GM19455 (cell line): Measurements from ENCODE around the gene MYEOV.

Source experiments
- ATAC-seq: cut with Tn5 transposase; IDR thresholded peaks from one replicate; pipeline ENCODE4 v1.9.1; 2021; ENCODE audit not compliant: unreplicated experiment

Gene MYEOV

DNA sequence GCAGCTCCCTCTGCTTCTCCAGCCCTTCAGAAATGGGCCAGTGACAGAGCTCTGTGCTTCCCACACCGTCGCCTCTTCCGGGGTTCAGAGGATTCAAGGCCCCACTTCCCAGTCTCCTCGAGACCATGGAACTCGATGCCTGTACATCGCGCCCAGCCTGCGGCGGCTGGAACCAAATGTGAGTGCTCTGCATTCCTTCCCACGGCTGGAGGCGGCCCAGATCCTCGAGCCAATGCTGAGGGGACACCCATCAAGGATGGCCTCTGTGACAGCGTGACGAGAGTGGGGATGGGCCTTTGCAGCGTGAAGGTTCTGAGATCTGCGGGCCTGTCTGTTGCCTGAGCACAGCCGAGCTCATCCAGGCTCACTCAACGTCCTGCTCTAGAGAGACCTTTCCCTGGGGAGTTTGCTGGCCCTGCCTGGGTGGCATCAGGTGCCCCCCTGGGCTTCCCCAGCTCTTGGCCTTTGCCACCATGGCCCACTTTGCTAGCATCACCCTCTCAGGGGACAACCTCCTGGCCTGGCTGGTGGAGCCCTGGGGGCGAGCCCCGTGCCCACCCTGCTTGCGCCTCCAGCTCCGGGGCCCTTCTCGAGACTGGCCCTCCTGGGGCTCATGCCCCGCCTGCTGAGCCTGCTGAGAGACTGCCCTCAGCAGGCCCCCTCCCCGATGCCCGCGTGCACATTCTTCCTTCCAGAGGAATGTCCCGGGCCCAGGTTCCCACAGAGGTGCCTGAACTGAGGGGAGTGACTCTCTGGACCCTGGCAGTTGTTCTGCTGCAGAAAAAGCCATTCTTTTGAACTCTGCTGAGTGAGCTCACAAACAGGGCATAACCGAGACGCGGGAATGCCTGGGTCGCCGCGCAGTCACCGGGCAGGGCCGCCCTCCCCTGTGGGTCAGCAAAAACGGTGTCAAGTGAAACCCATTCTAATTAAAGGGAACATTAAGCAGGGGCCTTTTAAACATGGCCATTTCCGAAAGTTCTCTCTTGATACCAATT, 7.3 kb upstream of the MYEOV start:
- ATAC-seq, result no peak

DNA sequence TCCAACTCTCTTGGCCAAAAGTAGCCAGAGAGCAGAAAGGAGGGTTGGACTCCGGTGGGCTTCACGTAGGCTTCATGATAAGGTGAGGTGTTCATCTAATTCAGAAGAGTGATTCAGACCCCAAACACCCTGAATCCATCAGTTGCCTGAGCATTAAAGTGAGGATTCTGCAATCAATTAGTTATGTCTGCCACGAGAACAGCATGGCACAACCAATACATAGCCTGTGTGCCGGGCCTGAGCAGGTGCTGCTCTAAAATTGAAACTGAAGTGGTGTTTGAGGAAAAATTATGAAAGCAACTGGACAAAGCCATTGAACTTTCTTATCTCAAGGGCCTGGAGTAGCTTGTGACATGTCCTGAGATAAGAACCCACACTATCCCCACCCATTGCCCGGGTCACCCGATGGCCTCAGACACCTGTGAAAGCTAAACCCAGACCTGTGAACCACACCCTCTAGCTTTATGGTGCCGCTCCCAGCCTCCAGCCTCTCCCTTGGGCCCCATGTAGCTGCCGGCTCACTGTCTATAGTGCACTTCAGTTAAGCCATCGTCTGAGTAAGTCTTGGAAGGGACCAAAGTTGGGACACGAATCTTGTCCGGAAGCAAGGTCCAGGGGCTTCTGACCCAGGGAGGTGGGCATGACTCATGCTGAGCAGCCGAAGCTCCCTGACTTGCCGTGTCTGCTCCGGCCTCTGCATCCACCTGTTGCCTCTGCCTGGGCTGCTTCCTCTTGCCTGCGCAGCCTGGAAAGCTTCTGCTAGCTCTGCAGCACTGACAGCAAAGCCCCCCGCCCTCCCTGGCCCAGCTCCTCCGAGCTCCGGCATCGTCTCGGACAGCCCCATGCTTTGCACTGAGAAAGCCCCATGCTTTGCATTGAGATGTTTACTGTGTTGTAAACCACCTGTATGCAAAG, 5.7 kb upstream of the MYEOV start:
- ATAC-seq, result no peak

DNA sequence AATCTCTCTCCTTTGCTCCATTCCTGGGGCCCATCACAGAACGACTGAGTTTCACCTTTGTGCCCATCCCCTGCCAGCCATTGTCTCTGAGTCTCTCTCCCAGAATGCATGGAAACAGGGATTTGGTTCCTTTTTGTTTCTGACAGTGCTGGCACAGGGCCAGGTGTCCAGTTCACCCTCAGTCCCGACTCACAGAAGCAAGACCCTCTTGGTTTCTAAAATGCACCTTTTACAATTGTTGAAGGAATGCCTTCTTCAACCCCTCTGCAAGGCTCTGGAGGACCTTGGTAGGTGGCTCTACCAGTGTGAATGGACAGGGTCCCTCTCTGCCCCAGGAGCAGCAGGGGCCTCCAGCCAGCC, 5.1 kb upstream of the MYEOV start:
- no peak for ATAC-seq

DNA sequence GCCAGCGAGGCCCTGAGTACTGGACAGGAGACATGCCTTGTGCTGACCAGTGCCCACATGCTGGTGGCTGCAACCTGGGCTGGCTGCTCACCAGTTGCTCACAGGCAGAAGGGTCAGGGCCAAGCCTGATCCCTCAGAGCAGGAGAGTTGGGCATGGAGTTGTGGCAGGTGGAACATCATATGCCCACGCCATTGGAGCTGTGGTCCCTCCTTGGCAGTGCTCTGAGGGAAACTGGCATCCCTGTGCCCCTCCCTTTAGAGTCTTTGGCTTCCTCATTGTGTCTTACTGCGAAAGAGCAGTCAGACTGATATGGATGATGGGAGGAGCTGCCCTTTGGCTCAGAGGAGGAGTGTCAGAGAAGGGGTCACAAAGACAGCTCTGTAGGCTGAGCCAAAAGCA, 3.1 kb upstream of the MYEOV start:
- ATAC-seq, result no peak

DNA sequence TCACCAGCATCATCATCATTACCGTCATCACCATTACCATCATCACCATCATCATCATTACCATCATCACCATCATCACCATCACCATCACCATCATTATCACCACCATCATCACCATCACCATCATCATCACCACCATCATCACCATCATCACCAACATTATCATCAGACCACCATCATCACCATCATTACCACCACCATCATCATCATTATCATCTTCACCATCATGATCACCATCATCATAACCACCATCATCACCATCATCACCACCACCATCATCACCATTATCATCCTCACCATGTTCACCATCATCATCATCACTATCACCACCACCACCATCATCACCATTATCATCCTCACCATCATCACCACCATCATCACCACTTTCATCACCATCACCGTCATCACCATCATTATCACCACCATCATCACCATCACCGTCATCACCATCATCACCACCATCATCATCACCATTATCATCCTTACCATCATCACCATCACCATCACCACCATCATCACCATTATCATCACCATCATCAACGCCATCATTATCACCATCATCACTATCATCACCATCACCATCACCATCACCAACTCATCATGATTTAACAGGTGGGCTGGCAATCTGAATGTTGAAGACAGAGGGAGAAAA, 2.4 kb upstream of the MYEOV start:
- ATAC-seq, result no peak

DNA sequence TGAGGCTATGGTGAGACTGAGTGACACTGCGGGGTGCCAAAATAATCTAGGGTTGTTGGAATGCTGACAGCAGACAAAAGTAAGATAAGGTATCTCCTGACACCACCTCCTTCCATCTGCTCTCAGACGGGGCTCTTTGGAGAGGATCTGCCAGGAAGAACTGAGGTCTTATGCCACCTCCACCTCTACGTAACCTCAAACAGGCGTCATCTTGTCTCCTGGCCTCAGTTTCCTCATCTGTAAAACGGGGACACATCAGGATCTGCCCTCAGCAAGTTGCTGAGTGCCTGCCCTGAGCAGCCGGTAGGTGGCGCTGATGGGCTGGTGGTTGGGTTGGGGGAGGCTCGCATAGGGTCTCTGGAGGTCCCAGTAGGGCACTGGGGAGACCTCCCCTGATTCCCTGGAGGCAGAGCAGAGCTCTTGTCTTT, 1.7 kb upstream of the MYEOV start:
- ATAC-seq, result no peak

DNA sequence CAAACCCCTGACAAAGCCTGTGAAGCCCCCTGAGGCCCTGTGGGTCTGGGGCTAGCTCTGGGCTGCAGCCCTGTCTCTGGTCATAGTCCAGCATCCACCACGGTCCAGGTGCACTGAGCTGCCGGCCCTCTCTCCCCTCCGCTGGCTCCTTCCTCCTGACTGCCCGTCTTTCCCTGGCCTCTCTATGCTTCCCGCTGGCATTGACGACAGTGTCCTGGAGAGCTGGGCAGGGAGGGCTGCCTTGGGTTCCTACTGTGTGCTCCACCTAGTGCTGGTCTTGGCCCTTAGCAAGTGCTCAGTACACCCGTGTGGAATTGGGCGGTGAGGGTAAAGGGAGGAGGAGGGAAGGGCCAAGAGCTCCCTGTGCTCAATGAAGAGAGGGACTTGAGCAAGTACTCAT, 868 bp upstream of the MYEOV start:
- no peak for ATAC-seq

DNA sequence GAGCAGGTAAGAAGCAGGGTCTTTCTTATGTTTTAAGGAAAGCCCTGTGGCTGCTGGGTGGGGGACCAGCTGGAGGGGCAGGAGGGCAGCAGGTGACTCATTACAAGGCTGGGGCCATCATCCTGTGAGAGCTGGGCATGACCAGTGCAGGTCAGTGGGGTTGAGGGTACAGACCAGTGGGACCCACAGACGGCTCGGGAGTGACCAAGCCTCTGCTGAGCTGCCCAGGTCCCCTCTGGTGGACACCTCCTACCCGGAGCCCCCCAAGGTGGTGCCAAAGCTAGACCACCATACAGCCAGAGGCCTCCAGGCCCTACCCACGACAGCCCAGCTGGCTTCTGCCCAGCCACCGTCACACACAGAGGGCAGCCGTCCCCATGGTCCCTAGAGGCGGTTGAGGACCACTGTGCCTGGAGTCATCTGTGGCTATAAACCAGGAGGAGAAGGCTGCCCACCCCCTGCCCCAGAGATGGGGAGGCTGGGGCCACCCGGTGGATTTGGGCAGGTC, 670 bp downstream of the MYEOV start:
- ATAC-seq, result no peak

DNA sequence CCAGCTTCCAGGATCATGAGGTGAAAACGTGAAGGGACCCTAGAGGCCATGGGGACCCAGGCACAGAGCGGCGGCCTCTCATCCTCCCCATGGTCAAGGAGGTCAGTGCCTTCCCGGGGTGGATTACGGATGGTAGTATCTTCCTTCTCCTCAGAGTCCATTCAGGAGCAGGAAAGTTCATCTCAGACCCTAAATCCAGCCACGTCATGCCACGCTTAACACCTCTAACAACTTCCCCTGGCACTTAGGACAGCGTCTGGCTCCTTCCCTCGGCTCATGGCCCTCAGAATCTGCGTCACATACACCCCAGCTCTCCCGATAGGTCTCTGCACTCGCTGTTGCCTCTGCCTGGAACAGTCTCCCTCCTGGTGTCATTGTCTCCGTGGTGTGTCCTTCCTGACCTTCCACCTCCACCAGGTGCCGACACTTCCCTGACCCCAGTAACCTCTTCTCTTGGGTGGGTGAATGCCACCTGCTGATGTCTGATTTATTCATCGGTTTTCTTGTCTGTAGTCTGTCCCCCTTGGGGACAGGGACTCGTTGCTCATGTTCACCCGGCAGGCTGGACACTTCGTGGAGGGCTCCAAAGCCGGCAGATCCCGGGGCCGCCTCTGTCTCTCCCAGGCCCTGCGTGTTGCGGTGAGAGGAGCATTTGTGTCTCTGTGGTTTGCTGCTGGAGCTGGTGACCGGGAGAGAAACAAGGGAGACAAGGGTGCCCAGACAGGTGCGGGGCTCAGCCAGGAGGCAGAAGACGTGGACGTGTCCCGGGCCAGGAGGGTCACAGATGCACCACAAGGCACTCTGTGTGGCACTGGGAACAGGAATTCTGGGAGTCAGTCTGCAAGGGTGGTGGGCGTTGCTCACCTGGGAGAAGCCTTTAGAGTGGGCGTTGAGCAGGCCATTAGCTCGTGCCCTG, 1.4 kb downstream of the MYEOV start:
- ATAC-seq, result no peak

DNA sequence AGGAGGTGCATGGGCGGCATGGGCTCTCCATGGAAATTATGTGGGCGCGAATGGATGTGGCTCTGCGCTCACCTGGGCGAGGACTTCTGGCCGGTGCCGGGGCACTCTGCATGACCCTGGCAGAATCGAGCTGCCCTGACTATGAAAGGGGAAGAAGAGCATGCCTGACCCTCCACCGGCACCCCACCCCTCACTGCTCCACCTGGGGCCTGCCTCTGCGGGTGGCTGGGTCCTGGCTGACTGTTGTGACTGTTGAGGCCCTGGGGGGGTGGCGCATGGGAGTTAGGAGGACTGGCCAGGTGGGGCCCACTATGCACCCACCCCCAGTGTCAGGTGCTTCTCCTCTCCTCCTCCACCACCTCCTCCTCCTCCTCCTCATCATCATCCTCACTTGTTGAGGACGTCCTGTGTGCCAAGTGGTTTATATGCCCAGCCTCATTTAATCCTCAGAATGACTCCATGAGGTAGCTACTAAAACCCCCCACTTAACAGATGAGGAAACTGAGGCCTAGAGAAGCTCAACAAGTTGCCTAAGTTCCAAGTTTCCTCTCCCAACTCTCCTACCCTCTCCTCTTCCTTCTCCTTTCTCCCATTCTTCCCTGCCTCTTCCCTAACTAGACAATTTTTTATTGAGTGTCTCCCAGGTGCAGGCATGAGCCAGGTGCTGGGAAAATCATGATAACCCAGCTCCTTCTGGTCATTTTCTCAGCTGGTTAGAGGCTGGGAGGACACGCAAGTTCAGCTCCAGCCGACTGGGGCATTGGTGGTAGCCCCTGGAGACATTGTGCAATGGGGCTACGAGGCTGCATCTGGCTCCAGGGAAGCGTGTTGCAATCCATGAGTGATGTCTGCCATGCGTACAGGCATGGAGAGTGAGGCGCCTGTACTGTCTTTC, 2.3 kb downstream of the MYEOV start:
- no peak for ATAC-seq

DNA sequence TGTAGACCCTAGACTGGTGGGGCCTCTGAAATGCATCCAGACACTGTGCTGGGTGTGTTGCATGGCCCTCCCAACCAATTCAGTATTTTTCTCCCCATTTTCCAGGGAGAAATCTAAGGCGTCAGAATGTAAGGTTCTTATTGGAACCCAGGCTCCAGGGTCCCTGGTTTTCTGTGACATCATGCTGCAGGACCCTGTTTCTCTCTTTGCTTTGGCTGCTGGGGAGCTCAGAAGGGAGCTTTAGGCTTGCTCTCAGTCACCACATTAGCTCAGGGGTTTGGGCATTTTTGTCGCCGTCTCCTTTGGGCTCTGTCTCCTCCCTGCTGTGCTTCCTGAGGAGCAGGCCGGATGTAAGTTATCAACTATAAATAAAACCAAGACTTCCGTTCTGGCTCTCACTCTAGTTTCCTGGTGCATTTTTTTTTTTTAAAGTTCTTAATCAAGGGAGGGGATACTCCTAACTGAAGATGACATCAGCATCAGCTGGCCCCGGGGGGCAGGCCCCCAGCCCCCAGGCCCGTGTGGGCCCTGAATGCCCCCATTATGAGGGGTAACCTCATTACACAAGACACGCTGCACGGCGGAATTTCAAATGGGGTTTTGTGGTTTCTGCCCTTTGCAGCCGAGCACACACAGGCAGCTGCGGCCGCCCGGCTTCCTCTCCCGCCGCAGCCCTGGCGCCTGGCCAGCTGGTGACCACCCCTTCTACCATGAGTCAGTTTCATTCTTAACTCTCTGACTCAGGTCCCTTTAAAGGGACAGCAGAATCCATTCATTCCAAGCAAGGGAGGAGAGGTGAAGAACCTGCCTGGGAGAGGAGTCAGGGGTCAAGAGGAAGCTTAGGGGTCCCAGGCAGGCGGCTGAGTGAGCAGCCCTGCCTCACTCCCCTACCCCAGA, 3.2 kb downstream of the MYEOV start:
- peak; percentile 54 for ATAC-seq

DNA sequence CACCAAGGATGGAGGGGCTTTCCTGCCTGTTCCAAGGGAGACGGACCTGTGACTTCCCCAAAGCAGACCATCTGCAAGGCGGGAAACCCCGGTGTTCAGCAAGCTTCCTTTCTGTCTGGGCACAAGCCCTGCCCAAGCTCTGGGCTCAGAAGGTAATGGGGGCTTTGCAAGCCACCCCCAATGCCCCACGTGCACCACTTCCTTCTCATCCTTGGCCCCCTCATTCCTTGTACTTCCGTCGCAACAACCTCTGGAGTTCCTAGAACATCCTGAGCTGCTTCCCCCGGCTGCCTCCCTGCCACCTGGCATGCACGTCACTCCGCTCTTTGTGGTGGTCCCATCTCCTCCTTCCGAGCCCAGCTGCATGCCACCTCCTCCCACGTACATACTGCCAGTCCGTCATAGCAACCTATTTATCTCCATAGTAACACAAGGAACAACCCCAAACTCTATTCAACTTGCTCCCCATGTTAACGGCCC, 3.9 kb downstream of the MYEOV start:
- ATAC-seq, result peak; percentile 12

DNA sequence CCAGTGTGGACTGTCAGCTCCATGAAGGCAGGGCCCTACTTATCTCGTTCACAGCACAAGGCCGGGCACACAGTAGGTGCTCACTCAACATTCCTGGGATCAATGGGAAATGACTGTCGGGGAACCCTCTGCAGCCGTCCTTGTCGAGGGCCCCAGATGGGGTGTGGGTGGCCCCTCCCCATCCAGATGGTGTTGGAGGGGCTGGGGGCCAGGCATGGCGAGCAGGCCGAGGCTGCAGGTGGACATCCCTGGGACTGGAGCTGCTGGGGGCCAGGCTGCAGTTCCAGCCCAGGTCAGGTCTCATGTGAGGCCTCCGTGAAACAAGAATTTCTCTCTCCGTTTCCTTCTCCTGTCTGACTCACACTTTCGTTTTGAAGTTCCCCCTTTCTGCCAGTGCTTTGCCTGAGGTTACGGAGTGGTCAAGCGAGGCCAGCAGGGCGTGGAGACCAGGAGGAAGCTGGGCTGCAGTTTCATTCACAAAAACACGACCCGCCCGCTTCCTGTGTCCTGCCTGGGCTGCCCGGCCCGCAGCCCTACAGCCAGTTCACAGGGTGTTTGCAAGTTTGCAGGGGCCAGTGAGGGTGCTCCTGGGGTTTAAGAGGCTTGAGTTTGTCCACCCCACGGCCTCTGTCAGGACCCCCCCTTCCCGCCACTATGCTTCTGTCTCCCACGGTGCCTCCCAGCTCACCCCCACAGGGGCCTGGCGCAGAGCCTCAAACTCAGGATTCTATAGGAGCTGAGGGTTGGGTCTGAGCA, 4.5 kb downstream of the MYEOV start:
- ATAC-seq, result peak; percentile 42

DNA sequence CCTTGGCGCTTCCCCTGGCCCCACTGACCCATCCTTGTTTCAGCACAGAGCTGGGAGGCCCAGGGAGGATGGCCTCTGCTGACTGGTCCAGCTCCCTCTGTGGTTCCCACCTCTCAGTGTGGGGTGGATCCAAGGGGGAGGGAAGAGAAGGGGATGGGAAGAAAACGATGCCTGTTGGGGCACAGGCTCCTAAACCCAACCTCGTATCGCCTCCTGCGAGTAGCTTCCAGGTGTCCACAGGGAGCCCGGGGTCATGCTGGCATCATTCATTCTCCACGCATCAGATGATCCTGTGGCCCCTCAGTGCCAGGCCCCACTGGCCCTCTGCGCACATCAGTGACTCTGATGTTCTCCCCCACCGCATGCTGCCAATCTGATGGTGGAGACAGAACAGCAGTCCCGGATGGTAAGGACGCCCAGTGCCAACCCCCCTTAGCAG, 5.1 kb downstream of the MYEOV start:
- ATAC-seq, result no peak

DNA sequence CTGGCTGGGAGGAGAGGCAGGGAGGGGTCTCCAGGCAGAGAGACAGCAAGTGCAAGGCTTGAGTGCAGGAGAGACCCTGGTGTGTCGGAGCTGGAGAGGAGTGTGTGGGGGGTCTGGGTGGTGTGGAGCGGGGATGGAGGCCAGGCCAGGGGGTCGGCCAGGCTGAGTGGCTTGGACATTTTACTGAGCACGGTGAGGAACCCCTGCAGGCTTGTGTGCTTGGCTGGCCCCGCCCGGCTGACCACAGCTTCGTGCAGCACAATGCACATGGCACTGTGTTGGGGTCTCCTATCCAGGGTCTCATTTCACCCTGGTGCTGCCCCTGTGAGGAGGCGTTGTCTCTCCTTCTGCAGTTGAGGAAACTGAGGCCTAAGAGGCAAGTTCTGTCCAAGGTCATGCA, 5.6 kb downstream of the MYEOV start:
- no peak for ATAC-seq

DNA sequence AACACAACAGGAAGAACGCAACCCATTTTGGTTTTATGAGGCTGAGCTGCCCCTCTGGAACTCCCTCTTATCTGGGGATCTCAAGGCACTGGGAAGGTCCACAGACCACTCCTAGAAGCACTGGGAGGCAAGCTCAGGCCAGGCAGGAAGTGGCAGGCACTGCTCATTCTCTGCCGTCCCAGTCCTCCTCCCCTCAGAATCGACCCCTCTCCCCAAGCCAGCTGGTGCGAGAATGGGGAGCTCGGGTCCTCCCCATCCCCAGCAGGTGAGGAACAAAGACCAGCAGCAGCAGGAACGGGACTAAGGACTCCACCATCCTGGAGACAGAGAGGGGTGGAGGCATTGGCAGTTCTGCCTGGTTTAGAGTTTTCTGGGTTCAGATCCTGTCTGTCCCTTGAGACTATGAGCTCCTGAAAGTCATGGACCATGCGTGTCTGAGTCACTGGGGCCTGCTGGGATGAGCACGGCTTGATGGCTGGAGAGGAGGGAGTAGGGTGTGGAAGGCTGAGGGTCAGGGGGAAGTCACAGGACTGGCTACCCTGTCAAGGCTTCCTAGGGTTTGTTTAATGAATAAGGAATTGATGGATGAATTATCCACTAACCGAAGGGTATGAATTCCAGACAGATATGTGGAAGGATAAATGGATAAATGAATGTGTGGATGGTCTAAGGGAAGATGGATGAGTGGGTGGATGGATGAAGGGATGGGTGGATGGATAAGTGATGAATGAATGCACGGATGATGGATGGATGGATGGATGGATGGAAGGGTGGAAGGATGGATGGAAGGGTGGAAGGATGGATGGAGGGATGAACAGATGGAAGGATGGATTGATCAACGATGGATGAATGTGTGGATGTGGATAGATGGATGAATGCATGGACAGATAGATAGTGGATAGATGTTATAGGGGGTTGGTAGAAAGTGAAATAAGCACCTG, 6.4 kb downstream of the MYEOV start:
- no peak for ATAC-seq
